OCI-LY7 (cell line): Measurements from ENCODE around the gene KCTD4.

Source experiments
- CTCF ChIP-seq: fragments of 200-600 bp; sonication (generic); conservative IDR thresholded peaks from 2 replicates; pipeline ENCODE4 v1.5.1; 2014; ENCODE audit warnings: mild to moderate bottlenecking, antibody characterized with exemption, low read length, moderate library complexity, mixed read lengths
- EZH2phosphoT487 ChIP-seq: fragments of 200-600 bp; sonication (generic); IDR thresholded peaks from 2 replicates; pipeline ENCODE4 v1.6.1; 2018; ENCODE audit warnings: low read depth, borderline replicate concordance, mild to moderate bottlenecking, mixed run types, antibody characterized with exemption, low read length, moderate library complexity, mixed read lengths

GRCh38 chr13:45196096-45196495 is 4.7 kb downstream of the KCTD4 start:
- TF ChIP-seq CTCF (no peak), EZH2phosphoT487 (no peak)
